Stimulated activated CD4-positive, alpha-beta T cell treated with anti-CD3 and anti-CD28 coated beads, Interleukin-1b, Interleukin-23, amount 100 ng/mL, for 48 hours (primary cell): Measurements from ENCODE around the gene C16orf78.
"Not testable (repeated sequence)": the region's sequence is repeated elsewhere in the genome, so short reads cannot be mapped to it uniquely, and the experiment has no call there.

ENCODE experiments used
- DNase-seq: peaks from one replicate; pipeline ENCODE4 v3.0.0-alpha.2; 2020

C16orf78 gene

DNA sequence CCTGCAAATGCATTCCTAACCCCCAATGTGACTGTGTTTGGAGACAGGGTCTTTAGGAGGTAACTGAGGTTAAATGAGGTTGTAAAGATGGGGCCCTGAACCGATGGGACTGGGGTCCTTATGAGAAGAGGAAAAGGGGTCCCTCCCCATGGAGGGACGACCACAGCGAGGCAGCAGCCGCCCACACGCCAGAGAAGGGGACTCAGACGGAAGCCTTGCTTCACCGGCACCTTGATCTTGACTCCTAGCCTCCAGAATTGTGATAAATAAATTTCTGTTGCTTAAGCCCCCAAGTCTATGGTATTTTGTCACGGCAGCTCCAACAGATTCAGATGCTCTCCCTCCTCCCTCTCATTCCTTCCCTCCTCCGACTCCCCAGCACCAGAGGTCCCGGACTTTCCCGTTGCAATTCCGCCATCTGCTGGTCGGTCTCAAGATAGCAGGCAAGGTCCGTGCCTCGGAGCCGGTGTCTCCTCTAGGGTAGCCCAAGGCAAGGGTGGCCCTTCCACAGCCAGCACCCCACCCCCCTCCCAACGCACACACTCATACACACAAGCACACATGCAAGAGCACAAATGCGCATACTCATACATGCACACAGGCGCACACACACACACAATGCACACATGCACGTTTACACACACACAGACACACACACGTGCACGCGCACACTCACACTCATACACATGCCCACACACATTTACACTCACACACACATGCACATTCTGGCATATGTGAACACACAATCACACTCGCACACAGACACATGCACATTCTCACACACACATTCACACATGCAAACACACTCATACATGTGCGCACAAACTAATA, 23.1 kb upstream of the C16orf78 start:
- DNase-seq: peak; percentile 51

DNA sequence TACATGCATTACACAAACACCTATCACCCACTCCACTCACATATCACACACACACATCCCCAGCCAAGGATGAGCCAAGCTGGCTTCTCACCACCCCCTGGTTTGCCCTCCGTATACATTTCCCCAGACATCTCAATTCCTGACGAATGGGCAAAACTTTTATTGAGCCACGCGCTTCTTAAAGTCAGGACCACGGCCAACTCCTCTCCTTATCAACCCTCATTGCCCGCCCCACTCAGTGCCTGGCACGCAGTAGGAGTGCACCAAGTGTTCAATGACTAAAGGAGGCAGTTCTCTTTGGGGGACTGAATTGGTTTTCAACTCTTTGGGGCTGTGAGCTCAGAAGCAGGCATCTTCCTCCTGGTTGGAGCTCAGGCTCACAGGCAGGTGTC, 22.5 kb upstream of the C16orf78 start:
- DNase-seq: no peak

DNA sequence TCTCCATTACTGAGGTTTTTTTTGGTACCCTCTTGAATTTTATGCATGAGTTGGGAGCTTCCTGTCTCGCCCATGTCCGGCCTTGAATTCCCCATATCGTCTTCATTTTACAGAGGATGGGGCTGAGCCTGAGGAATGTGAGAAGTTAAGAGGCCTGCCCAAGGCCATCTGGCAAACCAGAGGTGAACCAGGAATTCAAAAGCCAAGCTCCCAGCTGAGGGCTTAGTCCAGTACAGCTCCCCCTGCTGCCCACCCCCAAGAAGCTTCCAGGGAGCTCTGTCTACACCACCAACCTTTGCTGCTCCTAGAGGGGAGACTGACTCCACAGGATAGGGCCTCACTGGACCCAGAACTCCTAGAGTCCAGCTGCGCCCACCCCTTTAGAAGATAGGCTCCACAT, 20.7 kb upstream of the C16orf78 start:
- no peak for DNase-seq

DNA sequence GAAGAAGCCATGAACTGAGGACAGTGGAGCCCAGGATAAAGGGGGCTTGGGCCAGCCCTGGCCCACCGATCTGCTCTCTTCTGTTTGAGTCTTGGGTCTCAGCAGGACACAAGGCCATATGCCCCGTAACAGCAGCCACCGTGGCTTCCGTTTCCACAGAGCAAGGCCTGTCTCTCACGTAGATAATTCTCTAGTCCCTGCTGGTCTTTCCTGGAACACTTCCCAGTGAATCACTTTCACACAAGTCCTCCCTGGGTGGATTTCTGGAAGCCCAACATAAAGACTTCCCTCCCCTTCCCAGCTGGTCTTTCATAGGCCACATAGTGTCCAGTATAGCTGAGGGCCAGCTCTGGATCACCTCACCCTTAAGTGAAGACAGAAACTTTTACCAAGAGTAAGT, 19.9 kb upstream of the C16orf78 start:
- no peak for DNase-seq

DNA sequence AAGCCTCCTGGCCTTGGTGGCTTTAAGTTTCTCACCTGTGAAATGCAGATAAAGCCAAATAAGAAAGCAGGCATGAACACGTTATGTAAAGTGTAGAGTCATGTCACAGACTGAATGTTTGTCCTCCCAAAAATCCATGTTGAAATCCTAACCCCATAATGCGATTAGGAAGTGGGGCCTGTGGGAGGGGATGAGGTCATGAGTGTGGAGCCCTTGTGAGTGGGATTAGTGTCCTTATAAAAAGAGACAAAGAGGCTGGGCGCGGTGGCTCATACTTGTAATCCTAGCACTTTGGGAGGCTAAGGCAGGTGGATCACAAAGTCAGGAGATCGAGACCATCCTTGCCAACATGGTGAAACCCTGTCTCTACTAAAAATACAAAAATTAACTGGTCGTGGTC, 19.5 kb upstream of the C16orf78 start:
- no peak for DNase-seq

DNA sequence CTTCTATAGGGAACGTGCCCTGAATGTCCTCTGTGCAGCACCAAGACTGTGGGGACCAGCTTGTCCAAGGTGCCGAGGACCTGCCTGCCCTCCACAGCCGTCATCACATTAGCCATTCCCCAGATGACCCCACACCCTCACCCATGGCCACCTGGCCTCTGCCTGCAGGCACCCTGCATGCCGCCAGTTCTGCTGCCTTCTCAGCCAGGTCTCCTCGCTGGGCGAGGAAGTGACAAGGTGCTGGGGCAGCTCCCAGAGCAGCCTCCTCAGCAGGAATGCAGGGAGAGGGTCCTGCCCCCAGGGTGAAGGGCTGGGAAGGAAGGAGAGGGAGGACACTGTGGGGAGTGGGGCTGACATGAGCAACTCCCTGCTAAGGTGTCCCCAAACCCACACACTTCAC, 18.6 kb upstream of the C16orf78 start:
- no peak for DNase-seq

DNA sequence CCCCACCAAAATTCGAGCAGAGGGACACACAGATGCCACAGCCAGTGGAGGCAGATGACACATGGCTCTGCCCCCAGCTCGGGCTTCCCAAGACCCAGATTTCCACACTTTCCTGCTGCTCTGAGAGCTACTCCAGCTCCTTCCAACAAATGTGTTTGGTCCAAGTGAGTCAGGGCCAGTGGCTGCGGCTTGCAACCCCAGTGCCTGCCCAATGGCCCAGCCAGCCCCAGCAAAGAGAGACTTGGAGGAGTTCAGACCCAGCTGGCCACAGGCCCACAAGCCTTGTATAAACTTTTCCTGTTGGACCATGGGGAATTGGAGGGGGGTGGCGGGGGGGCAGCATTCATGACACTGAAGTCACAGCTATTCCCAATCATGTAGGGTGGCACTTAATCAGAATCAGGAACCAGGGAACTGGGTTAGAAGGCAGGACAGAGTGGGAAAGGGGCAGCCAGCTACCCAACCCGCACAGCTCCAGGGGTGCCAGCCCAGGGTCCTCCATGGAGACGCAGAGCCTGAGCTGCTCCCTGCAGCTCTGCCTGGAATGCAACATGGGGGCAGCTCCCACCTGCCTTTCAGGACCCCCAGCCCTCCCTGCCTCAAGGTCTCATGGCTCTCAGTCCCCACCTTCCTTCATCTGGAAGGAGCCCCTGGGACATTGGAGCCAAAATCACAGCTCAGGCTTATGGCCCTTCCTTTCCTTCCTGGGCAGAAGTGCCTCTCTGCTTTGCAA, 17.5 kb upstream of the C16orf78 start:
- DNase-seq: no peak

DNA sequence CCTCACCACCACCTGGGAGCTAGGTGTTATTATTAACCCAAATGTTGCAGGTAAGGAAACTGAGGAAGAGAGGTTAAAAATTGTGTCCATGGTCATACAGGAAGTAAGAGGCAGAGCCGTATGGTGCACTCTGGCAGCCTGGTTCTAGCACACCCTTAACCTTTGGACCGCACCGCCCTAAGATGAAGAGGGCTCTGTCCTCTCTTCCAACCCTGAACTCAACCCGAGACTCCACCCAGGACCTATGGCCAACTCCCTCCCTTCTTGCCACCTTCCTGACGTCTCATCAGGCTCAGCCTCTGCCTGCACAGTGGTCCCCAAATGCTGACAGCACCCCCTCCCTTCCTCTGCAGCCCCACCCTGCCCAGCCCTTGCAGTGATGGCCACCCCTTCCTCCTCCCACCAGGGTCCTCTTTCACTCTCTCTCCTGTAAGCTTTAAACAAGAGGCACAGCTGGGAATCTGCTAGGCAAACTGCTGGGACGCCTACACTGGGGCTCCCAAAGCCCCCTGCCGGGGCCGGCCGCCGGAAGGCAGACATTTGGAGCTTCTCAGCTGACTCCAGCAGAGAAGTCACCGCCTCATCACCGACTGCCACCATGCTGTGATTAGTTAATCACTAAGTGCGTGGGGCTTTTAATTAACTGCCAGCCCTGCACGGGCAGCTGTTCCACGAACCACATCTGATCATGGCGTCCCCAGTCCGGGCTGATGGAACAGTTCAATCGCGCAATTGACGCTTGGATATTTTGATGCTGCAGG, 16.7 kb upstream of the C16orf78 start:
- no peak for DNase-seq

DNA sequence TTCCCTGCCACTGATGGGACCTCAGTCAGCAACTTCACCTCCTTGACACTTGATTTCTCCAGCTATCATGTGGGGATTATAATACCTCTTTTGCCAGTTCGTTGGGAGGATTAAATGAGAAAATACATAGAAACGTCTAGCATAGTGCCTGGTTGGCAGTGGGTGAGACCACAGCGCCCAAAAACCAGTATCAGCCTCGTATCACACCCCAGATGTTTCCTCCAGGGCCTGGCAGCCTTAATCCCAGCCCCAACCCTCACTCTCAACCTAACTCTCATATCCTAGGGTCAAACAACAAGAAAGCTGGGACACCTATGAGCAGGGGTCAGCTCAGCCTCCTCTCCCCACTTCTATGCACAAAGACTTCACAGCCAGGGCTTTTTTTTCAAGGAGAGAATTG, 14.0 kb upstream of the C16orf78 start:
- no peak for DNase-seq

DNA sequence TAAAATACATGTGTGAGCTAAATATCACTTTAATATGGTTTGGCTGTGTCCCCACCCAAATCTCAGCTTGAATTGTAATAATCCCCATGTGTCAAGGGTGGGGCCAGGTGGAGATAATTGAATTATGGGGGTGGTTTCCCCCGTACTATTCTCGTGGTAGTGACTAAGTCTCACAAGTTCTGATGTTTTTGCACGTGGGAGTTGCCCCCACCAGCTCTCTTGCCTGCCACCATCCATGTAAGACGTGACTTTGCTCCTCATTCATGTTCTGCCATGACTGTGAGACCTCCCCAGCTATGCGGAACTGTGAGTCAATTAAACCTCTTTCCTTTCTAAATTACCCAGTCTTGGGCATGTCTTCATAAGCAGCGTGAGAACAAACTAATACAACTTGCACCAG, 11.9 kb upstream of the C16orf78 start:
- DNase-seq: not testable (repeated sequence)

DNA sequence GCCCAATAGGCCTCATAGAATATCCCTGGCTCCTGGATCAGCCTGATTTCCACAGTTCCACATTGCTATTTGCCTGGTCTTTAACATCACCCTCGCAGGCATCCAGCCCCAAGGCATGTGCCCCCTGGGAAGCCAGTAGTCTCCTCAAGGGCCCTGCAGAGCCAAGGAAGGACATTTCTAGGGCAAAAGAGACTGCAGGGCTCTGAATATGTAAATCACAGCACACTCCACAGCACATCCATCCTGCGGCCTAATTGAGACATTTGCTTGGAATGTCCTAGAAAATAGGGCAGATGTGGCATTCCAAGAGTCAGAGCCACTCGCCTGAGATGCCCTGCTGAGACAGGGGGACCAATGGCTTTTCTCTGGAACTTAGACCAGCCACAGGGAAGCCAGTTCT, 11.4 kb upstream of the C16orf78 start:
- no peak for DNase-seq

DNA sequence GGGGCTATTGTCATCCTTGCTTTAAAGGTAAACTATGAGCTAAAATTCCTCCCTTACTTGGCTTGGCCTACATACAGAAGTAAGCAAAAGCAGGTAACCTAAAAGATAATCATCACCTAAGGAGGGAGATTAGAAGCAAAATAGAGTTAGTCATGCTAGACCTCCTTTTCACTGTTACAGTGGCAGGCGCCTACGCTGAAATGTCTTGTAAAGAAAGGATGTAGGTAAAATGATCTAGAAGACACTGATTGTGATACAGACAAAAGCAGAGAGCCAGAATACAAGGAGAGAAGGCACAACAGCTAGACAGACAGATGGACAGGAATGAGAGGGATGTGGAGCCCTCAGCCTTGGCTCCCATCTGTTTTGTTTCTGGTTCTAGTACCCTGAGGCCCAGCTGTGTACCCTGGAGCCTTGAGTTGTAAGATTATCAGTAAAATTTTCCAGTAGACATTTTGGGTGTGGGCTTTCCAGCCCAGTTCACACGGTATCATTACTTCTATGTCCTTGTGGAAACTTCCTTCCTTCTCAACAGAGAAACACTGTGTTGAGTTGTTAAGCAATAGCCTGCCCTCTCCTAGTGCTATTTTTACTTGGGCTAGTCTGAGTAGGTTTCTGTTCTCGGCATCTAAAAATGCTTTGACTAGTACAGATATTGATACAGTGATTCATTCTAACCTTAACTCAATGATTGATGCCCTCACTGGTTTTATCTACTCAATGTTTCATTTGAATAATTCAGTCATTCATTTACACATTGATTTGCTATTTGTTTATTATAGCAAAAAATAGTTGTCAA, 7.7 kb upstream of the C16orf78 start:
- DNase-seq: no peak

DNA sequence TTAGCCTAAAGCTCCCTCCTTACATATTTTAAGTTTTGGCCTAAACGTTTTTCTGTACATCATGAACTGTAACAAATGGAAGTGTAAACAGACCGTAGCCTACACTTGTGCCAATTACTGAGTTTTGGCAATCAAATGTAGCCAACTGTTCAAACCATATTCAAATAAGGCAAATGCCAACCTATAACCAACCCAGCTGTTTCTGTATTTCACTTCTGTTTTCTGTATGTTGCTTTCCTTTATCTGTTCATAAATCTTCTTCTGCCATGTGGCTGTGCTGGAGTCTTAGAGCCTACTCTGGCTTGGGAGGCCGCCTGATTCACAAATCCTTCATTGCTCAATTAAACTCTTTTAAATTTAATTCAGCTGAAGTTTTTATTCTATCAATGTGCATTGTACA, 6.9 kb upstream of the C16orf78 start:
- DNase-seq: no peak

DNA sequence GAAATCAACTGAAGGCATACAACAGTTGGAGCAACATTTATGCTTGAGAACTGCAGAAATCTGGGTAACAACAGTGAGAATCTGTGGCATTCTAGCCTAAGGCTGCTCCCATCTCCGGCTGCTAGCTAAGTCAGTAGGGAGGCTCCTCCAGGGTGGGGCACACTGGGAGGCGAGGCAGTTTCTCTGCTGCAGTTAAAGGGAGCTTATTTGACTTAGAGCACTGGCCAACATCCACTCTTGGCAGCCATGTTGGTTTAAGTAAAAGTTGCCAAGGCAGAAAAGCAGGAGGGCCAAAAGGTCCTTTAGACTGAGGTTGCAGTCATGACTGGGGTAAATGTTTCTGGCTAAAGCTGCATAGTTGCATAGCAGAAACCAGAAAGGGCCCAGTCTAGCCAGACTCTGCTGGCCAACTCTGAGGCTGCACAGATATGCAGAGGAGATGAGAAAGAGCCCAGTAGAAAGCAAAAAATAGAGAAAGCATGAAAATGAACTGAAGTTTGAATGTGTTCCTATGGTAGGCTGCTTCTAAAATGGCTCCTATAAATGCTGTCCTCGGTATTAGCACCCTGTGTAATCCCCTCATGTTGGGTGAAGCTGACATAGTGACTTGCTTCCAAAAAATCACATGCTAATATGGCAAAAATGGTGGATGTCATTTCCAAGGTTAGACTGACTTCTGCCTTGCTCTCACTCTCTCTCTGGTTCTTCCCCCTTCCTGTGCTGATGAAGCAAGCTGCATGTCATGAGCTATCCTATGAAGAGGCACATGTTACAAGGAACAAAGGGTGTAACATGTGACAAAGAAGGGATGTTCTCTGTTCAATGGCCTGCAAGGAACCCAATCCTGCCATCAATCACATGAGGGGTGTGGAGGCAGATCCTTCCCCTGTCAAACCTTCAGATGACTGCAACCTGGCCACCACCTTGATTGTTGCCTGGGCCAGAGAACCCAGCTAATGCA, 3.7 kb upstream of the C16orf78 start:
- DNase-seq: no peak

DNA sequence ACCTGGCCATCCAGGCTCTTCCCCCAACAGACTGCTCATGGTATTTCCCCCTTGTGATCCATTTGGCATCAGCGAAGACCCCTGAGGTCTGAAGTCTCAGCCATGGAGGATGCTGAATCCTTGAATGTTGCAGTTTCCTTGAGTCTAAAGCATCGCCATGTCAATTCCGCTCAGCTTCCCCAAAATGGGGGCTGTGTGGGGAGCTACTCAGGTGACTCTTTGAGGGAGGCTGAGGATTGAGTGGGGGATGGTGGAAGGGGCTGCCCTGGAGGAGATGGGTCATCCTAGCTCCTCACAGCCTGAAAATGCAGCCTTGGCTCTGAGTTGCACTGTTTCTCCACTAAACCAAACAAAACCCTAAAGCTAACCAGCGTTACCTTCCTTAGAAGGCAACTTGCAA, 2.6 kb downstream of the C16orf78 start:
- no peak for DNase-seq

DNA sequence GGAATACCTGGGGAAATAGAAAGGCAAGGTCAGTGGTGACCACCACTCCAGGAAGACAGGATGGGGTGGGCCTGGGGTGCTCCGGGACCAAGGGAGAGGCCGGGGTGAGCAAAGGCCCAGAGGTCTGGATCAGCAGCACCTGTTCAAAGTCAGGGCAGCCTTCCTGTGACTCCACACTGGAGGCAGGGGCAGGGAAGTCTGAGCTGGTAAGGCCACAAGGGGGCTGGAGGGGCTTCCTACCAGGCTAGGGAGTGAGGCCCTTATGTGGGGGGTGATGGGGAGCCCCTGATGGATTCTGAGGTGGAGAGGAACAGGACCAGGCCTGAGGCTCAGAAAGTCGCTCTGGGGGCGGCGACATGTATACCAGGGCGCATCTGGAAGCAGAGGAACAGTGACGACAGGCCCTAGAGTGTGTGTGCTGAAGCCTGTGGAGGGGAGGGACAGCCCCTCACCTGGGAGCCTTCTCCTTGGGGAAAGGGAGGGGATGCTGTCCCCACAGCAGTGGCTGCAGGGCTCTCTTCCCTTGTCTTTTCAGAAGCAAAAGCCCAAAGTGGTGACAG, 3.7 kb downstream of the C16orf78 start:
- DNase-seq: no peak

DNA sequence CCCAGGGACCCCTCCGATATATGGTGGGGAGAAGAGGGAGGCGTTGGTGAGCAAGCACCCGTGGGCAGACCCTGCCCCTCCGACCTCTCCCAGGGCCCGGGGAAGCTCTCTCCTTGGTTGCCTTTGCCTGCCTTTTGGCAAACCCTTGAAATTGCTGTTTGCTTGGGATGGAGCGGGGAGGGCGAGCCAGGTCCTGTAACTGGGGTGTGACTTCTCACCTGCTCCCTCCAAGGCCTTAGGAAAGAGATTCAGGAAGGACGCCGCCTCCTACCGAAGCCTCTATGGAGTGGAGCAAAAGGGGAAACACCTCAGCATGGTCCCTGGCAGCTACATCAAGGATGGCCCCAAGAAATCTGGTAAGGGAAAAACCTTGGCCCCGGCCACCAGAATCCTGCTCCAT, 4.6 kb downstream of the C16orf78 start:
- DNase-seq: no peak

DNA sequence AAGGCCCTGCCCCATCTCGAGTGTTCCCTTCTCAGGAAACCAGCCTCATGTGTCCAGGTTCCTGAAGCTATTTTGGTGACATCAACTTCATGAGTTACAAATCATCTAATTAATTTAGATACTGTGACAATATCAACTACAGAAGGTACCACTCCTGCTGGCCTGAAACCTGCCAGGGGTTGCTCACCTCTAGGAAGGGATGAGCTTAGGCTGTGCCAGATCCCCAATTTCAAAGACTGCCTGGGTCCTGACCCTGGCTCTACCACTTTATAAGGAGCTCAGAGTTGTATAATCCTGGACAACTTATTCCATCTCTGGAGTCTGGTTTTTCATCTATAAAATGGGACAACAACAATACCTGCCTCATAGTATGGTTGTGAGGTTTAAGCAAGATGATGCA, 5.2 kb downstream of the C16orf78 start:
- no peak for DNase-seq

DNA sequence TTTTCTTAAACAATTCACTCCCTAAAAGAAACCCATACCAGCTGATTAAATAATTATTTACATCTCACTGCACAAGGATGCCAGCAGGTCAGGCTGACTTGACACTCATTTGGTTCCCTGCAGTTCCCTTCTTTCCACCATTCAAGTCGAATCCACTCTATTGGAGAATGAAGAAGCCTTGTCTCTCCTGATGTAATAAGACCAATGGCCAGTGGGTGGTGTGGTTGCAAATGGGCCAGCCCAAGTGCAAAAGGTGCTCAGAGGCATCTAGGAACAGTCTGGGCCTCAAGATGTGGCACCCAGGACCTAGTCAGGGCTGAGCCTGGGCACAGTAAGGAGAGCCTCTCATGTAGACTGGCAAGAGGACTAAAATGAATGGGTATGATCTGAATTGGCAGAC, 9.3 kb downstream of the C16orf78 start:
- DNase-seq: no peak

DNA sequence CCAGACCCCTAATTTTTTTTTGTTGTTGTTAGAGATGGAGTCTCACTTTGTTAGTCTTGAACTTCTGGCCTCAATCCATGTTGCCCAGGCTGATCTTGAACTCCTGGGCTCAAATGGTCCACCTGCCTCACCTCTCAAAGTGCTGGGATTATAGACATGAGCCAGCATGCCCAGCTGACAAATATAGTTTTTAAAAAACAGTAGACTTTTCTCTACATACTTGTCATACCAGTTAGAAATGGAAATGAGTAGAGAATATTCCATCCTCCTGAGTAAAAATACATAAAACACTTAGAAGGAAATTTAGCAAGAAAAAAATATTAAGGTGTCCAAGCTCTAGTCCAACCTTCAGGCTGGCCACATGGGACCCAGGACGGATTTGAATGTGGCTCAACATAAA, 21.4 kb downstream of the C16orf78 start:
- no peak for DNase-seq

DNA sequence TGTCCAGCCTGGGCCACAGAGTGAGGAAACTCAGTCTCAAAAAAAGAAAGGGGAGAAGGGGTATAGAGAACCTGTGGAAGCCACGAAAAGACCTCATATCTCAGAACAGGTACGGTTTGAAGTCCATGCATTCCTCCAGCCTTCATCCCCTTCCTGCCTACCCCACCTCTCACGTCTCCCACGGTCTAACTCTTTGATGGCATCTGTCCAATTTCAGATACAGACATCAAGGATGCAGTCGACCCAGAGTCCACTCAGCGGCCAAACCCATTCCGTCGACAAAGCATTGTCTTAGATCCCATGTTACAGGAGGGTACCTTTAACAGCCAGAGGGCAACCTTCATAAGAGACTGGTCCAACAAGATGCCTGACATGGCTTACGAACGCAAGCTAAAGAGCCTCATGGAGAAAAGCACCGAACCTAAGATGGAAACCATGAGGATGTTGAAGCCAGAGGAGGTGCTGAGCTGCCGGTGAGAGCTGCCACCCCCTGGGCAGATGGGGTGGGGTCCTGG, 22.7 kb downstream of the C16orf78 start:
- DNase-seq: no peak
